Transverse colon (tissue), 4 donors: ENCODE measurements around the gene PKP4. TPM values are rescaled to one million over a fixed set of nuclear protein-coding genes. Genes with fewer than 3 reads are reported as not detected.

Source experiments
- DNase-seq: peaks from one replicate; pipeline ENCODE4 v3.0.0-alpha.2; 2019
- H3K27ac ChIP-seq, 4 donors: fragments of 200-600 bp; sonication (generic); 2 replicates each; pipeline ENCODE4 v1.5.1; 2016 to 2018; ENCODE audit warnings: inconsistent platforms in 4 of 4
- H3K27me3 ChIP-seq: fragments of 200-600 bp; sonication (generic); 2 replicates; pipeline ENCODE4 v1.5.1; 2017; ENCODE audit warnings: inconsistent platforms
- H3K36me3 ChIP-seq, 4 donors: fragments of 200-600 bp; sonication (generic); 2 replicates each; pipeline ENCODE4 v1.5.1; 2017 to 2019; ENCODE audit warnings: inconsistent platforms in 4 of 4
- H3K4me1 ChIP-seq, 4 donors: fragments of 200-600 bp; sonication (generic); 2 replicates each; pipeline ENCODE4 v1.5.1; 2017 to 2020; ENCODE audit warnings: inconsistent platforms in 4 of 4
- H3K4me3 ChIP-seq, 4 donors: fragments of 200-600 bp; sonication (generic); 1 replicate in 1 of 4; 2 replicates in 3 of 4; pipeline versions ENCODE4 v1.5.1 to v1.6.1; 2017 to 2019; ENCODE audit warnings: inconsistent platforms in 4 of 4
- H3K9me3 ChIP-seq, 2 donors: fragments of 200-600 bp; sonication (generic); 2 replicates each; pipeline ENCODE4 v1.5.1; 2017 to 2019; ENCODE audit warnings: inconsistent platforms in 2 of 2
- EP300 ChIP-seq: sonication (generic); formaldehyde crosslinking; IDR thresholded peaks from one replicate; pipeline ENCODE4 v1.6.1; 2017; ENCODE audit warnings: antibody characterized with exemption, low read depth
- POLR2A ChIP-seq: fragments of 450-650 bp; IDR thresholded peaks from one replicate; pipeline ENCODE4 v1.6.1; 2016; ENCODE audit warnings: antibody characterized with exemption, mild to moderate bottlenecking, moderate library complexity
- POLR2AphosphoS5 ChIP-seq, 3 donors: sonication (generic); formaldehyde crosslinking; IDR thresholded peaks; one replicate each; pipeline ENCODE4 v1.6.1; 2016; ENCODE audit warnings: antibody characterized with exemption in 3 of 3
- WGBS, 2 donors: methylation state at CpG; one replicate each; pipeline ENCODE4 v1.1.5; 2018; ENCODE audit warnings: low coverage in 1 of 2; 5-methylcytosine and 5-hydroxymethylcytosine counted together
- in situ Hi-C, 4 donors: fragments of 200-750 bp; cut with MboI; loops; one replicate each; pipeline versions ENCODE4 v1.15.0 to v1.15.1; 2017; ENCODE audit warnings: low sequenced_read_pairs in 3 of 4, low pct_ligation_motif_present in 1 of 4, low pct_unique_long_range_greater_than_20kb in 1 of 4
- intact Hi-C: fragments of 100-400 bp; cut with DNase I; formaldehyde crosslinking; loops from one replicate; pipeline ENCODE4 v1.15.1; 2023; ENCODE audit warnings: low total_unique reads
- total RNA-seq, 4 donors: library from RNA; depleted of rRNA; stranded (reverse); fragments of >200 nt; gene quantifications; one replicate each; pipeline ENCODE4 v1.1.0, GENCODE V29; 2016
- TF ChIP-seq, protein P1 (sequence below), 5 experiments: fragments of 200-600 bp in 3 of 5; fragments of 450-650 bp in 2 of 5; sonication (generic) in 3 of 5; IDR thresholded peaks; 1 replicate in 2 of 5; 2 replicates in 3 of 5; pipeline ENCODE4 v1.5.1; 2016 to 2017; ENCODE audit warnings: antibody characterized with exemption in 5 of 5, inconsistent platforms in 3 of 5, mild to moderate bottlenecking in 2 of 5, moderate library complexity in 1 of 5

Gene PKP4
- total RNA-seq, 4 donors from 2014 or later, result 28.1 to 70.3 (median 58.3) TPM

DNA sequence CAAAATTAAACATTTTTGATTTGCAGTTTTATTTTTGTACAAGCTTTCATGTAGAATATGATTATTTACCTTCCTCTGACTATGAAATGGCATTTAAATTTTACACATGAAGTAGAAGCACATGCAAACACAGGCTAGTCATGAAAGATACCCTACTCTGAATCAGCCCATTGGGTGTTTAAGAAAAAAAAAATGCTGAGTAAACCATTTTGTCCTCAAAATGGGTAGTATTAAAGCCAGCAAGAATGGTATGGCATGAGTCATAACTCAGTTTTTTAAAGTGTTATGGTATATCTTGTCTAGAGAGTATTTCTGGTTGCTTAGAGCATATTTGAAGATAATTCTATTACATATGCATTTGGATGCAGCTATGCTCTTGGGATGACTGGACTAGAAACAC lies 55.0 kb downstream of the PKP4 start:
- H3K4me1 ChIP-seq, result no peaks in the 10 kb centered on the region
- no peak for DNase-seq
- no peaks in the 10 kb centered on the region for H3K27me3 ChIP-seq
- no peak overlapping the region for H3K4me3 ChIP-seq
- H3K27ac ChIP-seq, result no peak overlapping the region
- no peaks in the 10 kb centered on the region for H3K36me3 ChIP-seq
- in situ Hi-C loops, result no loop called here
- TF ChIP-seq POLR2AphosphoS5 (IDR thresholded peaks at IDR 0.05), result no peak
- TF ChIP-seq EP300, result no peak
- TF ChIP-seq, protein P1, sequence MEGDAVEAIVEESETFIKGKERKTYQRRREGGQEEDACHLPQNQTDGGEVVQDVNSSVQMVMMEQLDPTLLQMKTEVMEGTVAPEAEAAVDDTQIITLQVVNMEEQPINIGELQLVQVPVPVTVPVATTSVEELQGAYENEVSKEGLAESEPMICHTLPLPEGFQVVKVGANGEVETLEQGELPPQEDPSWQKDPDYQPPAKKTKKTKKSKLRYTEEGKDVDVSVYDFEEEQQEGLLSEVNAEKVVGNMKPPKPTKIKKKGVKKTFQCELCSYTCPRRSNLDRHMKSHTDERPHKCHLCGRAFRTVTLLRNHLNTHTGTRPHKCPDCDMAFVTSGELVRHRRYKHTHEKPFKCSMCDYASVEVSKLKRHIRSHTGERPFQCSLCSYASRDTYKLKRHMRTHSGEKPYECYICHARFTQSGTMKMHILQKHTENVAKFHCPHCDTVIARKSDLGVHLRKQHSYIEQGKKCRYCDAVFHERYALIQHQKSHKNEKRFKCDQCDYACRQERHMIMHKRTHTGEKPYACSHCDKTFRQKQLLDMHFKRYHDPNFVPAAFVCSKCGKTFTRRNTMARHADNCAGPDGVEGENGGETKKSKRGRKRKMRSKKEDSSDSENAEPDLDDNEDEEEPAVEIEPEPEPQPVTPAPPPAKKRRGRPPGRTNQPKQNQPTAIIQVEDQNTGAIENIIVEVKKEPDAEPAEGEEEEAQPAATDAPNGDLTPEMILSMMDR (IDR thresholded peaks at IDR 0.05), result no peak
- TF ChIP-seq POLR2A, result no peak
- intact Hi-C loops, result no loop called here
- no peaks in the 10 kb centered on the region for H3K9me3 ChIP-seq

DNA sequence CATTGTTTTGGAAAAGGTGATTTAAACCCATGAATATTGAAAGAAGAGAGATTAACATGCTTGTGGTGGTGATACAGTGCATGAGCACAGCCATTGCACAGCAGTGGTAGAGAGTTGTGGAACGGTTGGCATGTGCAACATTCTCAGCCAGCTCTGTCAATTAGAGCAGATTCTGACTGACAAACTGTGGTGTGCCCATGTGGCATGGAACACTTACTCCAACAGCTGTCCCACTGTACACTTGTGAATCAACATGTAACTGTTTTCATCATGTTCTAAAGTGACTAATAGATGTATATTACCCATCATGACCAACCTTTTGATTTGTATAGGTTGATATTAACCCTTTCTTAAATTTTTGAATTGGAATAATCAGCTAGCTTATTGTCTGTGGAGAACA lies 55.6 kb downstream of the PKP4 start:
- H3K9me3 ChIP-seq, result no peaks in the 10 kb centered on the region
- H3K4me3 ChIP-seq, result no peak overlapping the region
- no peaks in the 10 kb centered on the region for H3K36me3 ChIP-seq
- no peak overlapping the region for H3K27ac ChIP-seq
- TF ChIP-seq POLR2A (no peak), EP300 (no peak)
- in situ Hi-C loops (no loop called here), intact Hi-C loops (no loop called here)
- no peak for DNase-seq
- no peaks in the 10 kb centered on the region for H3K27me3 ChIP-seq
- H3K4me1 ChIP-seq, result no peaks in the 10 kb centered on the region
- WGBS, 2 donors, result 63 to 93% methylated on average over 1 of the region's 1 CpG

- WGBS, 2 donors, result 94 to 95% methylated on average over 4 to 5 of the region's 5 CpGs
- no peak overlapping the region for H3K27ac ChIP-seq
- TF ChIP-seq, protein P1 (IDR thresholded peaks at IDR 0.05), result no peak
- DNase-seq, result no peak
- H3K36me3 ChIP-seq, result no peaks in the 10 kb centered on the region
- H3K9me3 ChIP-seq, result no peaks in the 10 kb centered on the region
- no peak overlapping the region for H3K4me3 ChIP-seq
- H3K4me1 ChIP-seq, result no peaks in the 10 kb centered on the region
- intact Hi-C loops, result no loop called here
- in situ Hi-C loops, result no loop called here
- H3K27me3 ChIP-seq, result no peaks in the 10 kb centered on the region
Measured at GRCh38 chr2:158513841-158514240, 57.1 kb downstream of the PKP4 start.

GRCh38 chr2:158518084-158518483 lies 61.3 kb downstream of the PKP4 start:
- no peak overlapping the region for H3K4me3 ChIP-seq
- no peaks in the 10 kb centered on the region for H3K9me3 ChIP-seq
- no peaks in the 10 kb centered on the region for H3K36me3 ChIP-seq
- H3K4me1 ChIP-seq, result no peaks in the 10 kb centered on the region
- H3K27me3 ChIP-seq, result no peaks in the 10 kb centered on the region
- intact Hi-C loops (no loop called here), in situ Hi-C loops (no loop called here)
- H3K27ac ChIP-seq, result no peak overlapping the region
- WGBS, 2 donors, result 78% methylated on average over 3 of the region's 3 CpGs; no CpG with 5 or more reads in 1 of the 2 donors
- DNase-seq, result no peak
- TF ChIP-seq, protein P1 (IDR thresholded peaks at IDR 0.05), result no peak
- TF ChIP-seq EP300 (no peak), POLR2AphosphoS5 (IDR thresholded peaks at IDR 0.05) (no peak), POLR2A (no peak)

- Histone ChIP-seq H3K4me1 (no peaks in the 10 kb centered on the region), H3K36me3 (no peaks in the 10 kb centered on the region), H3K27me3 (no peaks in the 10 kb centered on the region), H3K27ac (no peak overlapping the region), H3K9me3 (no peaks in the 10 kb centered on the region), H3K4me3 (no peak overlapping the region)
- intact Hi-C loops, result no loop called here
- TF ChIP-seq, protein P1 (IDR thresholded peaks at IDR 0.05), result no peak
- no peak for TF ChIP-seq POLR2AphosphoS5 (IDR thresholded peaks at IDR 0.05)
- TF ChIP-seq POLR2A, result no peak
- TF ChIP-seq EP300, result no peak
- WGBS, 2 donors, result 94 to 95% methylated on average over 2 of the region's 2 CpGs
- in situ Hi-C loops, result no loop called here
- no peak for DNase-seq
Measured at GRCh38 chr2:158519481-158519880, 62.7 kb downstream of the PKP4 start.
